ENCODE data around the gene TBX2. TPM values are rescaled to one million over a fixed set of nuclear protein-coding genes. Genes with fewer than 3 reads are reported as not detected.

Gene TBX2
- total and polyA plus RNA-seq, 9 of the 15 experiments (the other 6 are each of a cell fraction or from before 2014, with no cell fraction given): 0.18 TPM; not detected in 8

DNA sequence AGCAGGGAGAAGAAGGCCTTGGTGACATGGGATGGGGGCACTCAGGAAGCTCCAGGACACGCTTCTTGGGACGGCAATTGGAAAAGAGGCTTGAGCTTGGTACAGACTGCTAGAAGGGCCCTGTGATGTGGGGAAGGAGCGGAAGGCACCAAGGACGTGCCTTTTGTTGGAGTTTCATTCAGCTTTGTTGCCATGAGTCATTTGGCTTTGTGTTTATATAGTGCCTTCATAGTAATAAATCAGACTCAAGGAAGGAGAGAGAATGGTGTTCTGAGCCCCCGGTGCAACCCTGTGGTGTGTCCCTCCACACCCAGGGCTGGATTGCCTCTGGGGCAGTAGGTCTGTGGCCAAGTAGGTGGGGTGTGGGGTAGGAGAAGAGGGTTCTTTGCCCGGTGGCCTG, 45.2 kb downstream of the TBX2 start:
- POLR2A ChIA-PET: no interaction called here
- Histone ChIP-seq H3K4me3 (no peak overlapping the region), H3K79me2 (ENCODE audit: control insufficient read depth, insufficient read depth, low read length) (no peaks in the 10 kb centered on the region), H3K9ac (ENCODE audit: insufficient read depth in 1 of 2, low read depth in 2 of 2, low read length in 2 of 2) (no peak overlapping the region), H4K20me1 (replicated peaks; ENCODE audit: control insufficient read depth, insufficient read depth, low read length) (no peaks in the 10 kb centered on the region), H3K27me3 (ENCODE audit: control insufficient read depth in 2 of 2, insufficient read depth in 2 of 2, low read length in 2 of 2) (peaks cover 3 to 16% of the 10 kb centered on the region in 2 experiments; a peak in 4 of 5 replicates), H3K9me1 (ENCODE audit: control insufficient read depth, insufficient read depth, low read length) (no peaks in the 10 kb centered on the region), H3K9me3 (replicated peaks; ENCODE audit: control insufficient read depth, insufficient read depth, low read depth, low read length) (no peaks in the 10 kb centered on the region), H3K4me2 (ENCODE audit: insufficient read depth, low read length) (no peak overlapping the region), H2AFZ (ENCODE audit: low read depth, low read length) (no peak overlapping the region), H3K36me3 (ENCODE audit: control insufficient read depth, insufficient read depth, low read length) (no peaks in the 10 kb centered on the region), H3K4me1 (replicated peaks in 1 of 2; ENCODE audit: control insufficient read depth in 2 of 2, insufficient read depth in 2 of 2, low read length in 2 of 2) (peaks cover 3 to 11% of the 10 kb centered on the region in 2 experiments; a peak in 3 of 5 replicates), H3K27ac (ENCODE audit: extremely low read depth, low read depth, low read length) (no peak overlapping the region)
- CTCF ChIA-PET (ENCODE audit: low intra/inter-chr PET ratio): no interaction called here
- DNase-seq (ENCODE audit: extremely low read depth in 1 of 4, low spot score in 3 of 4) (no peak), ATAC-seq (no peak), FAIRE-seq (no peak)
- no TSS peak for BruUV-seq (replicated peaks)
- intact Hi-C loops (cut with micrococcal nuclease) (no loop called here), in situ Hi-C loops (cut with MboI) (loop anchor here (25.0 kb wide), 1 partner anchor 667 kb away; no protein-coding TSS in a partner anchor)
- 12% methylated on average over 6 of the region's 6 CpGs for WGBS (ENCODE audit: insufficient coverage, low coverage, missing lambda C conversion rate)
- no peak for TF ChIP-seq RBM17 (IDR thresholded peaks at IDR 0.05; ENCODE audit: borderline replicate concordance, low read depth, low read length)
- TF ChIP-seq, protein P1, sequence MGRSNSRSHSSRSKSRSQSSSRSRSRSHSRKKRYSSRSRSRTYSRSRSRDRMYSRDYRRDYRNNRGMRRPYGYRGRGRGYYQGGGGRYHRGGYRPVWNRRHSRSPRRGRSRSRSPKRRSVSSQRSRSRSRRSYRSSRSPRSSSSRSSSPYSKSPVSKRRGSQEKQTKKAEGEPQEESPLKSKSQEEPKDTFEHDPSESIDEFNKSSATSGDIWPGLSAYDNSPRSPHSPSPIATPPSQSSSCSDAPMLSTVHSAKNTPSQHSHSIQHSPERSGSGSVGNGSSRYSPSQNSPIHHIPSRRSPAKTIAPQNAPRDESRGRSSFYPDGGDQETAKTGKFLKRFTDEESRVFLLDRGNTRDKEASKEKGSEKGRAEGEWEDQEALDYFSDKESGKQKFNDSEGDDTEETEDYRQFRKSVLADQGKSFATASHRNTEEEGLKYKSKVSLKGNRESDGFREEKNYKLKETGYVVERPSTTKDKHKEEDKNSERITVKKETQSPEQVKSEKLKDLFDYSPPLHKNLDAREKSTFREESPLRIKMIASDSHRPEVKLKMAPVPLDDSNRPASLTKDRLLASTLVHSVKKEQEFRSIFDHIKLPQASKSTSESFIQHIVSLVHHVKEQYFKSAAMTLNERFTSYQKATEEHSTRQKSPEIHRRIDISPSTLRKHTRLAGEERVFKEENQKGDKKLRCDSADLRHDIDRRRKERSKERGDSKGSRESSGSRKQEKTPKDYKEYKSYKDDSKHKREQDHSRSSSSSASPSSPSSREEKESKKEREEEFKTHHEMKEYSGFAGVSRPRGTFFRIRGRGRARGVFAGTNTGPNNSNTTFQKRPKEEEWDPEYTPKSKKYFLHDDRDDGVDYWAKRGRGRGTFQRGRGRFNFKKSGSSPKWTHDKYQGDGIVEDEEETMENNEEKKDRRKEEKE (IDR thresholded peaks at IDR 0.05; ENCODE audit: borderline replicate concordance in 1 of 2, control insufficient read depth in 1 of 2, low read depth in 2 of 2, low read length in 1 of 2): 0 out of 4 replicates have a peak, but pooled peaks of 1 of the 2 experiments have one; percentile 2
